ENCODE data around the gene SPG11. TPM values are rescaled to one million over a fixed set of nuclear protein-coding genes. Genes with fewer than 3 reads are reported as not detected.

The SPG11 gene
- total and polyA plus RNA-seq, 2 of the 13 experiments (the other 11 are each of a cell fraction or from before 2014, with no cell fraction given): 31.5 to 40.7 TPM

- TF ChIP-seq ZNF318 (CRISPR knock-in tag; IDR thresholded peaks at IDR 0.05) (no peak), ZNF512B (CRISPR knock-in tag; IDR thresholded peaks at IDR 0.05; ENCODE audit: borderline replicate concordance) (no peak), NCOA5 (CRISPR knock-in tag; IDR thresholded peaks at IDR 0.05) (no peak), SCMH1 (CRISPR knock-in tag; IDR thresholded peaks at IDR 0.05; ENCODE audit: borderline replicate concordance) (no peak), PAWR (CRISPR knock-in tag; IDR thresholded peaks at IDR 0.05; ENCODE audit: borderline replicate concordance) (no peak), ZSCAN22 (CRISPR knock-in tag; IDR thresholded peaks at IDR 0.05) (no peak; the same call in 1 of the 2 replicates), SRSF1 (optimal IDR thresholded peaks at IDR 0.05; ENCODE audit: low read depth, low read length) (peak; percentile 95), ELF3 (CRISPR knock-in tag; IDR thresholded peaks at IDR 0.05) (peak; percentile 71; the same call in 1 of the 2 replicates), ZFX (CRISPR knock-in tag; IDR thresholded peaks at IDR 0.05; ENCODE audit: low read depth) (peak; percentile 99), NR0B2 (CRISPR knock-in tag; IDR thresholded peaks at IDR 0.05) (no peak), JDP2 (CRISPR knock-in tag; IDR thresholded peaks at IDR 0.05; ENCODE audit: borderline replicate concordance) (0 out of 2 replicates have a peak, but pooled peaks have one; percentile 26), THAP7 (CRISPR knock-in tag; IDR thresholded peaks at IDR 0.05) (peak; percentile 93; the same call in 1 of the 2 replicates)
Measured at GRCh38 chr15:44663410-44664308, at the start of gene SPG11 (continued).
